ENCODE measurements around the gene FCHO2.

DNA sequence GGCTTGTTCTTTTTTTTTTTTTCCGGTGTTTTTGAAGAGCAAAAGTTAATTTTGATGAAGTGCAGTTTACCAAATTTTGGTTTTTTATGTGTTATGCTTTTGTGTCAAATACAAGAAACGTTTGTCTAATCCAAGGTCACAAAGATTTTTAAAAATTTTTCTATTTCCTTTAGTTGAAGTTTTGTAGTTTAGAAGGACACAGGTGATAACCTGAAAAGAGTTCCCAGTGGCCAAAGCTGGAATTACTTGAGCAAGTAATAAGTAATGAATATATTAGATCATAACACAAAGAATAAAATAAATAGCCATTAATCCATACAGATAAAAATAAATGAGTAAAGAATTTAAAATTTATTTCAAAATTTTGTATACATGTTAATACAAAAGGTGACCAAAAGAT is 71.5 kb downstream of the FCHO2 start:
- TF ChIP-seq CTCF (IDR thresholded peaks at IDR 0.05; ENCODE audit: control extremely low read depth in 1 of 3, insufficient read depth in 1 of 3, low read depth in 1 of 3, low read length in 3 of 3) (no peak), POLR2A (IDR thresholded peaks at IDR 0.05; ENCODE audit: control extremely low read depth in 1 of 2, low read depth in 2 of 2, low read length in 2 of 2) (no peak), CHD1 (IDR thresholded peaks at IDR 0.05; ENCODE audit: low read depth, low read length) (no peak), POLR2AphosphoS5 (IDR thresholded peaks at IDR 0.05; ENCODE audit: low read depth, low read length) (no peak)
